GM19438 (cell line): Measurements from ENCODE around the gene CR1L.
A peak's percentile ranks its signal among the peaks of the same experiment; 100 is the strongest.

ENCODE experiments used
- ATAC-seq: cut with Tn5 transposase; IDR thresholded peaks from one replicate; pipeline ENCODE4 v1.9.1; 2021; ENCODE audit warnings: low read depth; ENCODE audit not compliant: unreplicated experiment

The CR1L gene

DNA sequence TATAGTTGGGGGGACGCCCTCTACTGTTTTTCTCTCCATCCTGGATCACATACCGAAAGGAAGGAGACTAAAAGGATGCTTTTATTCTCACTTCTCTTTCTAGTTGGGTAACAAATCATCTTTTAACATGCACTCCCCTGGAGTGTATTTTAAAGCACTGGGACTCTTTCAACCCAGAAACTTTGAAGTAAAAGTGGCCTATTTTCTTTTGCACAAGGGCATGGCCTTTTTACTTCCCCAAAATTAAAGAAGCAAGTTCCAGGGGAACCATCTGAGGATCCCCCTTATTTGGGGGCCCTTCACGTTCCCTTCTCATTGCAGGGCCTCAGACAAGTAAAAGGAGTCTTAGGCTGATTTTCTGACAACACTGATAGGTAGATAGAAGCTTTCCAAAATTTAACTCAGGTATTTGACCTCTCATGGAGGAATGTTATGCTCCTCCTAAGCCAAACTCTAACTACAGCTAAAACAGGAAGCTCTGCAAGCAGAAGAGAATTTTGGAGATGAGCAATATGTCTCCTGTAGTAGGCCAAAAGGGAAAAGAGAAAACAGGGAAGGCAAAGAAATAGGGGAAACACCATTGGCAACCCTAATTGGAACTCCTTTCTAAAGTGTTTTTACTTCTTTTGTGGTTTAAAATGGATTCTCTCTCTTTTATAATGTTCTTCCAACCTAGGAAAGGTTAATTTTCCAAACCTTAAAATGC is 98.1 kb downstream of the CR1L start:
- ATAC-seq: no peak

DNA sequence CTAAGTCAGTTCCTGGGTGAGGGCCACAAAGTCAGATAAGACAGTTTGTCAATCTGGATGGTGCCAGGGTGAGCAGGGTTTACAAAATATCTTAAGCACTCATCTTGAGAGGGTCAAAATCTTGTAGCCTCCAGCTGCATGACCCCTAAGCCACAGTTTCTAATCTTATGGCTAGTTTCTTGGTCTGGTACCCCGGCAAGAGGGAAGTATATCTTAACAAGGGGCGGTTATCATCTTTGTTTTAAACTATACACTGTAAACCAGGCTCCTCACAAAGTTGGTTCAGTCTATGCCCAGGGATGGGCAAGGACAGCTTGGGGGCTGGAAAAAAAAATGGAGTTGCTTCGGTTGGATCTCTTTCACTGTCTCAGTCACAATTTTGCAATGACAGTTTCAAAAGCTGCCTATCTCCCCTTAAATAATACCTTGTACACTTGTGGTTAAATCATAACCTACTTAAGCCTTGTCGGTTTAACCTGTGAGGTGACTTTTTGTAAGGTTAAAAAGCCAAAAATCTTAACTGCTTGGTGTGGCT is 99.1 kb downstream of the CR1L start:
- ATAC-seq: no peak

DNA sequence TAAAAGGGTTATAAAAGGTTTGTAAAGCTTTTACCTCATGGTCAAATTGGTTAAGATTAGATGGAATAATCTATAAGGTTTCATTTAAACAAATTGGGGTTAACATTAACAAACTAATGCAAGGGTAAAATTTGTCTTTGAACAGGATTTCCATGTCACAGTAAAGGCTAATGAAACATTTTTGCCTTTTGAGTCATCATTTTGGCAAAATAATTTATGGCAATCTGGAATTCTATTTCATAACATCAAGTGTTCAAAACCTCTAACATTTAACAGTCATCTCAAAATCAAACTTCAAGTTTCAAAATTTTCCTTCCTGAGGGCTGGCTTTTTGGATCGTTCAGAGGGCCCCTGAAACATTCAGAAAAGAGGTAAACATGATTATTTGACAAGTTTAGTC is 100.4 kb downstream of the CR1L start:
- no peak for ATAC-seq

DNA sequence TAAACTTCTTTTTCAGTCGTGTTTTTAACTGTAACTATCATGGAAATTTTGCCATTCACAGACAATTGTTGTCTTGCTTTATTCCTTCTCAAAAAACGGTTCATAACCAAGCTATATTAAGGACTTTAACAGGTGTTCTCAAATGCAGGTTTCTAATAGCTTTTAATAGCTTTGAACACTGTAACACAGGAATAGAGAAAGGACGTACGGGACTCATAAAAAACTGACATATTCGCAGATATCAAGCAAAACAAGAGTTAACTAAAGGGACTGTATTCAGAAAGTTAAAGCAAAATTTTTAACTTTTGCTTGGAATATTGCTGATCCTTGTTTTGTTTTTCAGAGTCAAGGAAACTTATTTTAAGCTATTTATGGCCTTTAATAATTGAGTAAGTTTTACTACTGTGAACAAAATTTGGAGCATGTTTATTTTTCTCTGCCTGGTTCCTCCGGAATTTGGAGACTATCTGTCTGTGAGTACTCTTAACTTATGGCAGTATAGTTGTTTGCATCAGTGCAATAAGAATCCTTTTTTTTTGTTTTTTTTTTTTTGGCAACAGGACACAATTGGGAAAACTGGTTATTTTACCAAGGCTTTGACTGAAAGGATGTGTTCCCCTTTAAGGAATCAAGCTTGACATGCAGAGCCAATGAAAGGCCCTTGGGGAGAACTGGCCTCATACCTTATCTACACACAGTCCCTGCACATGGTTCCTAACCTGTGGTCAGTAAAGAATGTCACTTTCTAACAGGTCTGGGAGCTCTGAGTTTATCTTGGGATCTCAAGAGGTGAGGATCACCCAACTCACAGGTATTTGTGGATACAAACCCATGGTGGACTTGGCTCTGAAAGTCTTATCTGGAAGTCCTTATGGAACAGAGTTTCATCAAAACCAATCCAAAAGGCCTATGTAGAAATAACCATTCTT is 101.2 kb downstream of the CR1L start:
- no peak for ATAC-seq

DNA sequence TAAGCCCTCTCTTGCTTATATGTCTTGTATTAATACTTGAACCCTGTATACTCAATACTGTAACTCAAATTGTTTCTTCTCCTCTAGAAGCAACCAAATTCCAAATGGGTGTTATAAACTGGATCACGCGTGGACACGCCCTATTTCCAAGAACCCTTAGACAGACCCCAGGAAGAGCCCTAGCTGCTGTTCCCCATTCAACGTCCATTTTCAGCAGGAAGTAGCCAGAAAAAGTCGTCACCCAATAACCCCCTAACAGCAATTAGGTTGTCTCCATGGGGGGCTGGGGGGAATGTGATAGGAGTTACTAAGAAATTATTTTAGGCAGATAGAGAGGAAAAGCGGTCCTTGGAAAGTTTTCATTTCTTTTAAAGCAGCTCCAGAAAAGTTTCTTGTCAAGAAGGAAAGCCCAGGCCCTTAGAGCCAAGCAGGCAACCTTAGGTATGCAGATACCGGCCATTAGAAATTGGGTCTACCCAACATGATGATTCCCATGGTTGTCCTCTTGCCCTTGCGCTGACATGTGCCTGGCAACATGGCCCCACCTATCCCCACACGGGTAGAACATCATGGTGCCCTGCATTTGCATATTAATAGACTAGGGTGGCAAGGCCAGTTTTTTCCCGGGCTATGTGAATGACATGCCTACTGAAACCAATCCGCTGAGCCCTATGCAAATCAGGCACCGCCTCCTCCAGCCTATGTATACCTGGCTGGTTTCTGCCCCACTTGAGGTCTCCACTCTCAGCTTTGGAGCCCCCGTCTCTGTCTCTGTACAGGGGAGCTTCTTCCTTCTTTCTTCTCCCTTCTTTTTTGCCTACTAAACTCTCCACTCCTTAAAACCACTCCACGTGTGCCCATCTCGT is 102.9 kb downstream of the CR1L start:
- ATAC-seq: no peak

DNA sequence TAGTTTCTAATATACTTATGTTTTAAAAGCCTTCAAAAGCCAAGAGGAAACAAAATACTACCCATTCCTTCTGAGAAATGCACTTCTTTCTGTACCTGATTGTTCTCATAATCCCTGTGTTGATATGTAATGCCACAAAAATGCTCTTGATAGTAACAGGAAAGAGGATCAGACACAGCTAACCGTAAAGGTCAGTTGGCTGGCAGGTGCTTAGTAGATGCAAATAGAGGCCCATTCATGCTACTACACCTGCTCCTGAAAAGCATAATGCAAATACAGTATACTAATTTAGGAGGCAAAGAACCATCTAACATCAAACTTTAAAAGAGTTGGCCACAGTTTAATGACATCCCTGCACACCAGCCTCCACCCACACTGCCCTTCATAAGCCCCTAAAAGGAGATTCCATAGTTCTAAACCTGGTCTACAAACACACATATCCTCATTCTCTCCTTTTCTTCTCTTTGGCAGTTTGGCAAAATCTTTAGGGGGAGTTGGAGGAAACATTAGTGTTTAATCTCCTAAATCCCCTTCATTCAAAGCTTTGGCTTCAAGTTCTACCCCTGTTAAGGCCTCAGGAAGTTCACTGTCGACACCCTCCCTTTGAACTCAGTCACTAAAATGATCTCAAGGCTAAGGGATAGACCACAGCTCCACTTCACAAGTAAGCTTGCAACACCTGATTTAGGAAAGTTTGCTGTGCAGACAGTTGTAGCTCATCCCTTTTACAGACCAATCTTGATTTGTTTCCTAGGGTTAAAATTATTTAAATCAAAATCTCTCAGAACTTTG is 104.0 kb downstream of the CR1L start:
- no peak for ATAC-seq

DNA sequence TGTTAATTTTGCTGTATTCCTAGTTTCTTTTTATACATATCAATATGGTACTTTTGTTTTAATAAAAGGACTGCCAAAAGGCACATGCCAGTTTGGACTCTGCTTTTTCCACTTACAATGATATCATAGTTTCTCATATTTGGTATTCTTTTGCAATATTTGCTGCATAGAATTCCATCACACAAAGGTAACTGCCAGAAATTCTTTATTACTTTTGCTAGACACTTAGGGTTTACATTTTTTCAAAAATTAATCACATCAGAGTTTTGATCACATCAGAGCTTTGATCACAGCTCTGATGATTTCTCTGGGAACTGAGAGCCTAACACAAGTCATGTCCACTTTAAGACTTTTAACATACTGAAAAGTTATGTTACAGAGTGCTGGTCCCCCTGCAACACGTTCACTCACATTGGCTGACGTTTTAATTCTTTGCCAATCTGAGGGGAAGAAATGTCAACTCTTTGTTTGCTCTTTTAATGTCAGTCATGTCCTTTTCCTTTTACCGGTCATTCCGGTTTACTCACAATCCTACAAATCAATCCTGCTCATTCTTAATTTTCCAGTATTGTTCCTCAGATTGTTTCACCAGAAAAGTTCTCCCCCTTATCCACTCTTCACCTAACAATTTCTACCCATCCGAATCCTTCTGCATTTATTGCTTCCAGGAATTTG is 105.8 kb downstream of the CR1L start:
- ATAC-seq: no peak

DNA sequence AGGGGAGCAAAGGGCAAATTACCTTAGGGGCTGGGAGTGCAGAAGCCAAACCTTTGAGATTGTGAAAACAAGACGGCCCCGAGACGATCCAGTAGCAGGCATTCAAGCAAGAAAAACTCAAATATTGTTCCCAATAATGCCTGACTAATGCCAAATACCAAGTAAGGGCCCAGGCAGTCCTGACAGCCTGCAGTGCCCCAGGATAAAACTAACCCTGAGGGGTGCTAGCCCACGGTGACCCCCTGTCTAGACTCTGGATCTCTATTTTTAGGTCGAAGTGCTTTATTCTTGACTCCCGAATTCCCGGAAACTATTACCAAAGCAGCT is 106.5 kb downstream of the CR1L start:
- ATAC-seq: peak; percentile 8

DNA sequence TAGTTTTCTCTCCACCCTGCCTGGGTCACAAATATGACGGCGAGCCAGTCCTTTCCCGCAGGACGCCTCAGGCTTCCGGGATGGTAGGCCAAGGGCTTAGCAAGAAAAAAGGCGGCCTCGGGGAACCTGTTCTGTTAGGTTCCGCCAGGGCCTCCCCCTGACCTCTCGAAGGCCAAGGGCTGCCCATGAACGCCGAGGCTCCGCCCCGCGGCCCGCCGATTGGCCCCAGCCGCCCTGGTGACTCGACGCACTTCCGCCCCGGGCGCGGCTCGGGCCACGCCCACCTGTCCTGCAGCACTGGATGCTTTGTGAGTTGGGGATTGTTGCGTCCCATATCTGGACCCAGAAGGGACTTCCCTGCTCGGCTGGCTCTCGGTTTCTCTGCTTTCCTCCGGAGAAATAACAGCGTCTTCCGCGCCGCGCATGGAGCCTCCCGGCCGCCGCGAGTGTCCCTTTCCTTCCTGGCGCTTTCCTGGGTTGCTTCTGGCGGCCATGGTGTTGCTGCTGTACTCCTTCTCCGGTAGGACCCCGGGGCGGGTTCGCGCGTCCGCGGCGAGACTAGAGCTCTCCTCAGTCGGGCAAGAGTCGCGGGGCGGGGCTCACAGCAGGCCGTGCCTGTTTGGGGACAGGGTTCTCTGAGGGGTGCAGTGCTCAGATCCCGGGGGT is 107.0 kb downstream of the CR1L start, which contains the start of gene CD46:
TSS of gene CD46 (plus strand) at position 265 of the 666 bp plus-strand sequence. CDS start at position 424, 159 bp downstream.
- peak; percentile 94 for ATAC-seq

DNA sequence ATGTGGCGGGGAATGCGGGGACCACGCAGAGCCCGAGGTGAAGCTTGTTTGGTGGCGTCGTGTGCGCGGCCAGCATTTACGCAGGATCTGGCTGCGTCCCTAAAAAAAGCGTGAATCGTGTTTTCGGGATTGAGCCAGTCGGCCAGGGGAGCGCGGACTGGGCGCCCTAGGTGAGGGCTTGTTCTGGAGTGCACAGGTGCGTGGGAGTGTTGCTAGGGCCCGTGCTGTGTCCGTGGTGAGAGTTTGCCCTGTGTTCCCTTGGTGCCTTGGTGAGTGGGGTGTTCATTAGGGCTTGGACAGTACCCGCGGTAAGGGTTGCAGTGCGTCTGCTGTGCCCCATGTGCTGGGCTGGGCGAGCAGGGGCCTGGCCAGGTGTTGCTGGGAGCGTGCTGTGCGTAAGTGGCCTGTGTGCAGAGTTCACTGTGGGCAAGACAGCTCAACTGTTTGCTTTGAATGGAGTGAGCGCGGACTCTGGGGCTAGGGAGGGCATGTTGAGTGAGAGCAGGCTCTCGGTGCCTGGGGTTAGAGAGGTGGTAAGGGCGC is 107.6 kb downstream of the CR1L start:
- peak; percentile 24 for ATAC-seq

DNA sequence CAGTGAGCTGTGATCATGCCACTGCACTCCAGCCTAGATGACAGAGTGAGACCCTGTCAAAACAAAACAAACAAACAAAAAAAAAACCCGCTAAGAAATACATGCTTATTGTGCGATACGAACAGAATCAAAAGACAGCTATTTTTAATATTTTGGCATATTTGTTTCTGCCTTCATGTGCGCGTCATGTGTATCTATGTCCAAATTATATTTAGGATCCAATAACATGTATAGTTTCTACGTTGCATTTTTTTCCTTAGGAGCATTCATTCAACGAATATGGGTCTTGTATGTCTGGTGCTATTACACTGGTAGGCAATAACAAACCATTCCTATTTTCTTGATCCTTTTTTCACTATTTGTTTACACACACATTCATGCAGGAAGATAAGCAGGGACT is 108.7 kb downstream of the CR1L start:
- ATAC-seq: no peak

DNA sequence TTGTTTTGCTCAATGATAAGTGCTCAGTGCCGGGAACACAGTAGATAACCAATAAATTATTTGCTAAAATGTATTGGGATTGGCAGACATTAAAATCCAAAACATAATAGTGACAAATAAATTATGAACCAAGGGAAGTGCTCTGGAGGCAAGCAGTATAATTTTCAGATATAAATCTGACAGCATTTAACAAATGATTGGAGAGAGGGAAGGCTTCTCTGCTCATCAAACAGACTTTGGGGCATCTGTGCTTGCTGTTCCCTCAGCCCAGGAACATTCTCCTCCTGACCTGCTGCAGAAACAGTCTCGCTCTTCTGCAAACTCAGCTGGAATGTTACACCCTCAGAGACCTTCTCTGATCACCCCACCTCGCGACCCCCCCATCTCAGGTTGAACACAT is 109.1 kb downstream of the CR1L start:
- ATAC-seq: no peak

DNA sequence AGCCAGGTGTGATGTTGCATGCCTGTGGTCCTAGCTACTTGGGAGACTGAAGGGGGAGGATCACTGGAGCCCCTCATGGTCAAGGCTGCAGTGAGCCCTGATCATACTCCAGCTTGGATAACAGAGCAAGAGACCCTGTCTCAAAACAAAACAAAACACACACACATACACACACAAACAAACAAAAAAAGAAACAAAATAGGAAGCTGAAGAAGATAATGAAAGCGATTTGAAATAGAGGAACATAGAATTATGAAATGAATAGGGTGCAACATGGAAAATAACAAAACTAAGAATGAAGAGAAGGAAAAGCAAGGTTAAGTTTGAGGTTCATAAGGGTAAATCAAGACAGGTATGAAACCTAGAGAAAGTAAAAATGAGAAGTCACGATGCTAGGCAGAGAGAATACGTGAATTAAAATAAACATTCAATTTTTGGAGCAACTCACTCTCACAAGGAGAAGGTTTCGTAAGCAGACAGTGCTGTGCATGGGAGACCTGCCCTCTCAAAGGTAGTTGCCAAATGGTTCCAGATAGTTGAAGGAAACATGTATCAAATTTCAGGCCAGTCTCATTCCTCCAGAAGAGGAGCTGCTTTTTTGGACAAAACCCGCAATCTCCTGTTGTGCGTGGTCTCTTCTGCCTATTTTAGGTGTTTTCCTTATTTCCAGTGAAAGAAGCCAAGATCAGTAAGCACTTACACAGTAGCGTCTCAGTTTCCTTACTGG is 110.2 kb downstream of the CR1L start:
- no peak for ATAC-seq

DNA sequence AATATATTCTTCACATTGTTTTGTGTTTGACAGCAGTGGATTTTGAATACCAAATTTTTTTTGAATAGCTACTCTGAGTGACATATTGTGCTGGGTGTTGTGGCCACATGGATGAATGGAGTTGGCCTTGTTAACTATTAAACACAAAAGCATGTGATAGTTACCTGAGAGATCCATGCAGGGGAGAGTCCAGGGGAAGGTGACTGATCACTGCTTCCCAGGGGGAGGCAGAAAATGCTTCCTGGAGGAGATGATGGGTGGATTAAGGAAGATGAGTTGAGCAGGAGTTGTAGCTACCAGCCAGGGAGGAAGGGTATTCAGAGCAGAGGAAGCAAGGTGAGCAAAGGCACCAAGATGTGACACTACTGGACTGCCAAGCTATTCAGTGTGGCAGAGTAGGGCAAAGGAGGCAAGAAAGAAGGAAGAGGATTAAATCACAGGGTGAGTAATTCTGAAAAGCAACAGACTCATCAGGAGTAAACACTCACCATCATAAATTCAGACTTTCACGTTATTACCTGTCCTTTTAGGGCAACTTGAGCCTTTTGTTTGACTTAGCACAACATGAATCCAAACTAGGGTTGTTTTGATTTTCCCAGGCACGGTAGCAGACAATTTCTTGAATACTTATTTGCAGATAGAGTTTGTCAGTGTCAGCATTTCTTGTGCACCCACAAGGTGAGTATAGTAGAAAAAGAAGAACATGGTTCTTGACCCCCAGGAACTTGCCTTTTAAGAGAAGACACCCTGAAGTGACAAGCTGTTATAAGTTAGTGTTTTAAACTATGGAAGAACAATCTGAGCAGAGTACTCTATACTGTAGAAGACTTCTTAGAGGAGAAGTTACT is 111.1 kb downstream of the CR1L start:
- no peak for ATAC-seq

DNA sequence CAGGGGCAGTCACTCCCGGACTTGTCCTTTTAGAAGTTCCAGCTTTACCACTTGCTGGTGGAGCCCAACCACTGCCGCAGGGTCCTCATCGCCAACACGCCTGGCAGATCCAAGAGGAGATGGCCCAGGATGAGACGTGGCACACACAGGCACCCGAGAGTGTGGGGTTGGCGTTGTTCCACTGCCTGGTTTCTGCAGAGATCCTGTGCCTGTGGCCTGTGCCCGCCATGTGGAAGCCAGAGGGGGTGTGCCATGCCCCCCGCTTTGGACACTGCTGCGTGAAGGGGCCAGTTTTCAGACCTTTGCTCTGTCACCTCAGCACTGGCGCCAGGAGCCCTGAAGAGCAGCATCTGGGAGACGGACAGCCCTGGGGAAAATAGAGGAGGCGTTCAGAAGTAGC is 117.7 kb downstream of the CR1L start:
- ATAC-seq: no peak

DNA sequence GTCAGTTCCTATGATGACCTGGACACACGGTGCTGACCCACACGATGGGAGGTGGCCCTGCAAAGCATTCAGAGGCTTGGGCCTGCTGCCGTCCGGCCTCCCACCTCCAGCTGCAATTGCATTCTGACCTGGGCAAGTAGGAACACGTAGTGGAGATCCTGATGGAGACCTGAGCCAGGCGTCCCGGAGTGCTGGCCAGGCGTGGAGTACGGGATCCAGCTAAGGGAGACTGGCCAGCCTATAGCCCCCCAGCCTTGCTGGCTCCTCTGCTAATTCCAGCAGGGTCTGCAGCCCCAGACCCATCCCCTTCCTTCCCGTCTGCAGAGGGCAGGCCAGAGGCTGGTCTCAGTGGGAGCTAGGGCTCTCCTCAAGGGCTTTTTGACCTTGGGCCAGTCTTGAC is 118.2 kb downstream of the CR1L start:
- no peak for ATAC-seq

DNA sequence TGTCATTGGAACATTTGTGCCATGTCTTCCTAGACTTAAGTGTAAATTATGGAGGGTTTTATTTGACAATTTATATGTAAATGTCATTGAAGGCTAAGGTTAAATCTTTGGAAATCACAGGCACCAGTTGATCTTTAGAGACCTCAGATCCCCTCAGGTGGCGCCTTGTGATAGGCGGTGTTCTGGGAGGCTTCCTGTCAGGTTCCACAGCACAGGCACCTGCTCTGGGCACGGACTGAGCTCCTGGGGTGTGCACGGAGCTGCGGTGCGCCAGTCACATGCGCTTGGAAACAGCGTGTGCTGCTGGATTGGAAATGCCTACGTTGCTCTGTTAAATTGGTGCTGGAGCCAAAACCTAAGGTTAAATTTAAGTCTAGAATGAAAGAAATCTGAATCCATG is 119.0 kb downstream of the CR1L start:
- no peak for ATAC-seq
